ENCODE data around the gene RUNX3.

GRCh38 chr1:24923485-24924113 lies 6.5 kb downstream of the RUNX3 start:
- TF ChIP-seq CTCF (IDR thresholded peaks at IDR 0.05 in 2 of 3, conservative IDR thresholded peaks at IDR 0.05 in 1 of 3; ENCODE audit: borderline replicate concordance in 1 of 3, insufficient read depth in 1 of 3, low read depth in 2 of 3, low read length in 2 of 3) (no peak), CBX3 (IDR thresholded peaks at IDR 0.05; ENCODE audit: low read depth) (no peak), EZH2 (IDR thresholded peaks at IDR 0.05) (no peak), JUND (IDR thresholded peaks at IDR 0.05) (no peak), EZH2phosphoT487 (IDR thresholded peaks at IDR 0.05; ENCODE audit: borderline replicate concordance) (no peak)
